PC-9 (cell line): ENCODE data around the gene ETNK1. TPM values are rescaled to one million over a fixed set of nuclear protein-coding genes. Genes with fewer than 3 reads are reported as not detected.
A peak's percentile ranks its signal among the peaks of the same experiment; 100 is the strongest.

Experiments
- BruUV-seq: library from RNA; stranded (reverse); fragments of 400-500 nt; replicated peaks from 2 replicates; lab custom pipeline; 2021; lab: Mats Ljungman, UMichigan
- CTCF ChIA-PET: fragments of 300-600 bp; sonication (Branson Sonifier 250); formaldehyde crosslinking; loops from one replicate; lab custom pipeline; 2022; ENCODE audit warnings: antibody characterized with exemption; lab: Charles Lee
- POLR2A ChIA-PET: fragments of 300-600 bp; sonication (Branson Sonifier 250); formaldehyde crosslinking; loops from one replicate; lab custom pipeline; 2022; ENCODE audit warnings: antibody characterized with exemption; ENCODE audit not compliant: unreplicated experiment; lab: Charles Lee
- DNase-seq, 2 experiments: peaks; one replicate each; pipeline versions ENCODE4 v3.0.0 to v3.0.0-alpha.2; 2015 to 2022; ENCODE audit warnings: mixed read lengths in 1 of 2
- H2AFZ ChIP-seq: fragments of 200-600 bp; sonication (generic); 2 replicates; pipeline ENCODE4 v1.8.1; 2017; ENCODE audit warnings: antibody characterized with exemption
- H3F3A ChIP-seq: fragments of 200-600 bp; sonication (generic); 2 replicates; pipeline ENCODE4 v1.8.1; 2017; ENCODE audit warnings: antibody characterized with exemption, mild to moderate bottlenecking, low read depth; ENCODE audit not compliant: insufficient read depth
- H3K27ac ChIP-seq: fragments of 200-600 bp; sonication (generic); 2 replicates; pipeline ENCODE4 v1.6.1; 2016; ENCODE audit warnings: mixed run types
- H3K27me3 ChIP-seq: fragments of 200-600 bp; sonication (generic); 2 replicates; pipeline ENCODE4 v1.6.1; 2016; ENCODE audit warnings: low read depth, mixed run types; ENCODE audit not compliant: insufficient read depth
- H3K36me3 ChIP-seq: fragments of 200-600 bp; sonication (generic); 2 replicates; pipeline ENCODE4 v1.6.1; 2016; ENCODE audit warnings: low read depth, mixed run types
- H3K4me1 ChIP-seq: fragments of 200-600 bp; sonication (generic); replicated peaks from 2 replicates; pipeline ENCODE4 v1.6.1; 2016; ENCODE audit warnings: mixed run types; ENCODE audit not compliant: insufficient read depth
- H3K4me2 ChIP-seq: fragments of 200-600 bp; sonication (generic); 2 replicates; pipeline ENCODE4 v1.6.1; 2017; ENCODE audit warnings: mixed run types
- H3K4me3 ChIP-seq: fragments of 200-600 bp; sonication (generic); 2 replicates; pipeline ENCODE4 v1.6.1; 2016; ENCODE audit warnings: mixed run types
- H3K79me2 ChIP-seq: fragments of 200-600 bp; sonication (generic); 2 replicates; pipeline ENCODE4 v1.6.1; 2017; ENCODE audit warnings: low read depth, mixed run types
- H3K9me2 ChIP-seq: fragments of 200-600 bp; sonication (generic); 2 replicates; pipeline ENCODE4 v1.8.1; 2017; ENCODE audit warnings: mild to moderate bottlenecking; ENCODE audit not compliant: insufficient read depth
- H3K9me3 ChIP-seq: fragments of 200-600 bp; sonication (generic); 2 replicates; pipeline ENCODE4 v1.8.1; 2016; ENCODE audit warnings: low read depth; ENCODE audit not compliant: insufficient read depth
- H4K20me1 ChIP-seq: fragments of 200-600 bp; sonication (generic); 2 replicates; pipeline ENCODE4 v1.8.1; 2017; ENCODE audit not compliant: insufficient read depth
- CTCF ChIP-seq: fragments of 200-600 bp; sonication (generic); conservative IDR thresholded peaks from 2 replicates; pipeline ENCODE4 v1.6.1; 2017; ENCODE audit warnings: mixed run types, antibody characterized with exemption, mild to moderate bottlenecking, moderate library complexity
- EZH2 ChIP-seq: fragments of 200-600 bp; sonication (generic); IDR thresholded peaks from 2 replicates; pipeline ENCODE4 v1.8.0; 2017; ENCODE audit warnings: antibody characterized with exemption, low read depth
- intact Hi-C: fragments of 100-400 bp; cut with micrococcal nuclease; formaldehyde crosslinking; loops from one replicate; pipeline ENCODE4 v1.10.0; 2022; ENCODE audit not compliant: unreplicated experiment
- total RNA-seq: library from RNA; stranded (reverse); gene quantifications from 2 replicates; pipeline ENCODE4 v1.2.3, GENCODE V29; 2021

ETNK1 gene
- total RNA-seq, 1 experiment from 2014 or later, result 87.9 TPM

GRCh38 chr12:22684140-22685118, 59.5 kb downstream of the ETNK1 start:
- Histone ChIP-seq H2AFZ (no peak overlapping the region), H3K27me3 (no peaks in the 10 kb centered on the region), H3K4me1 (no peaks in the 10 kb centered on the region), H3K4me3 (no peak overlapping the region), H3K36me3 (peaks cover 11% of the 10 kb centered on the region; the same call in 1 of the 2 replicates), H3K9me3 (no peaks in the 10 kb centered on the region), H4K20me1 (0 out of 2 replicates have a peak, but pooled peaks cover 2% of the 10 kb centered on the region), H3K27ac (no peak overlapping the region), H3F3A (peaks cover 17% of the 10 kb centered on the region), H3K4me2 (no peak overlapping the region), H3K9me2 (no peaks in the 10 kb centered on the region), H3K79me2 (no peaks in the 10 kb centered on the region)
- TF ChIP-seq EZH2 (no peak), CTCF (peak; percentile 76)
- ChIA-PET CTCF (interaction anchor here (0.6 to 1.0 kb wide), 3 partner anchors 54 to 189 kb away, joined by 4 to 6 read pairs (median 4); no protein-coding TSS in a partner anchor), POLR2A (interaction anchor here (0.7 kb wide), 1 partner anchor 44 kb away, joined by 8 read pairs; no protein-coding TSS in a partner anchor)
- no TSS peak for BruUV-seq
- intact Hi-C loops, result loop anchor here (1.0 kb wide), 1 partner anchor 48 kb away; no protein-coding TSS in a partner anchor
- DNase-seq, result no peak

- Histone ChIP-seq H3K4me2 (no peak overlapping the region), H3K9me3 (no peaks in the 10 kb centered on the region), H3F3A (peaks cover 17% of the 10 kb centered on the region), H3K9me2 (no peaks in the 10 kb centered on the region), H4K20me1 (0 out of 2 replicates have a peak, but pooled peaks cover 2% of the 10 kb centered on the region), H3K4me1 (no peaks in the 10 kb centered on the region), H3K4me3 (no peak overlapping the region), H3K27ac (no peak overlapping the region), H3K79me2 (no peaks in the 10 kb centered on the region), H3K36me3 (peaks cover 11% of the 10 kb centered on the region; the same call in 1 of the 2 replicates), H3K27me3 (no peaks in the 10 kb centered on the region), H2AFZ (no peak overlapping the region)
- TF ChIP-seq EZH2, result no peak
- TF ChIP-seq CTCF, result no peak
- ChIA-PET POLR2A (no interaction called here), CTCF (no interaction called here)
- DNase-seq, result no peak
- BruUV-seq, result no TSS peak
- intact Hi-C loops, result no loop called here
Observed at GRCh38 chr12:22686193-22686592, 61.2 kb downstream of the ETNK1 start.

GRCh38 chr12:22687361-22688076, 62.5 kb downstream of the ETNK1 start:
- Histone ChIP-seq H4K20me1 (0 out of 2 replicates have a peak, but pooled peaks cover 2% of the 10 kb centered on the region), H3K79me2 (no peaks in the 10 kb centered on the region), H3K4me1 (no peaks in the 10 kb centered on the region), H2AFZ (no peak overlapping the region), H3K4me2 (no peak overlapping the region), H3F3A (peaks cover 17% of the 10 kb centered on the region), H3K36me3 (peaks cover 11% of the 10 kb centered on the region; the same call in 1 of the 2 replicates), H3K27ac (no peak overlapping the region), H3K9me3 (no peaks in the 10 kb centered on the region), H3K27me3 (no peaks in the 10 kb centered on the region), H3K4me3 (no peak overlapping the region), H3K9me2 (no peaks in the 10 kb centered on the region)
- TF ChIP-seq EZH2 (no peak), CTCF (no peak)
- ChIA-PET CTCF (no interaction called here), POLR2A (no interaction called here)
- intact Hi-C loops, result no loop called here
- BruUV-seq, result no TSS peak
- DNase-seq, result no peak
